HG03108 (cell line): ENCODE data around the gene CXCL1.

Experiments used
- ATAC-seq: cut with Tn5 transposase; IDR thresholded peaks from one replicate; pipeline ENCODE4 v1.9.1; 2021; ENCODE audit warnings: moderate library complexity; ENCODE audit not compliant: unreplicated experiment

The CXCL1 gene

GRCh38 chr4:73916172-73916925 lies 47.2 kb downstream of the CXCL1 start:
- ATAC-seq: no peak

GRCh38 chr4:73917081-73917501 lies 47.9 kb downstream of the CXCL1 start:
- ATAC-seq: no peak

- ATAC-seq: no peak
These were observed 48.9 kb downstream of the CXCL1 start for GRCh38 chr4:73918058-73918457.

GRCh38 chr4:73919691-73920090 lies 50.5 kb downstream of the CXCL1 start:
- ATAC-seq: no peak
